H1 (cell line): ENCODE measurements around the gene ABCC10. TPM values are rescaled to one million over a fixed set of nuclear protein-coding genes. Genes with fewer than 3 reads are reported as not detected.

Experiments
- CTCF ChIA-PET: fragments of 300-600 bp; sonication (Branson Sonifier 250); formaldehyde crosslinking; loops from one replicate; lab custom pipeline; 2021; ENCODE audit not compliant: partially characterized antibody; lab: Charles Lee
- POLR2A ChIA-PET: fragments of 300-600 bp; sonication (Branson Sonifier 250); formaldehyde crosslinking; loops from one replicate; lab custom pipeline; 2021; ENCODE audit warnings: inconsistent platforms; ENCODE audit not compliant: partially characterized antibody; lab: Charles Lee
- DNase-seq, 2 experiments: peaks; one replicate each; pipeline versions ENCODE4 v3.0.0 to v3.0.0-alpha.2; 2010 to 2022; ENCODE audit warnings: low spot score in 2 of 2, low read depth in 1 of 2, mixed read lengths in 1 of 2
- FAIRE-seq: peaks from 2 replicates; lab custom pipeline; 2011; peaks lifted over from hg19 to GRCh38; lab: Jason Lieb, UNC
- H2AFZ ChIP-seq: 2 replicates; pipeline ENCODE4 v1.8.1; 2012; ENCODE audit warnings: low read length, inconsistent platforms
- H2AK5ac ChIP-seq: 2 replicates; pipeline ENCODE4 v1.6.1; 2013; ENCODE audit warnings: low read depth, low read length
- H2BK120ac ChIP-seq: replicated peaks from 2 replicates; pipeline ENCODE3; 2013; ENCODE audit warnings: low read depth, low read length, inconsistent platforms
- H2BK12ac ChIP-seq: 2 replicates; pipeline ENCODE4 v1.6.1; 2013; ENCODE audit warnings: low read depth, low read length
- H2BK15ac ChIP-seq: 2 replicates; pipeline ENCODE4 v1.6.1; 2013; ENCODE audit warnings: low read length
- H2BK20ac ChIP-seq: 2 replicates; pipeline ENCODE4 v1.6.1; 2013; ENCODE audit warnings: low read length
- H2BK5ac ChIP-seq: 2 replicates; pipeline ENCODE4 v1.6.1; 2013; ENCODE audit warnings: low read depth, low read length
- H3K14ac ChIP-seq: 2 replicates; pipeline ENCODE4 v1.6.1; 2013; ENCODE audit warnings: inconsistent platforms; ENCODE audit not compliant: insufficient read length
- H3K18ac ChIP-seq: 2 replicates; pipeline ENCODE4 v1.6.1; 2013; ENCODE audit warnings: low read length; ENCODE audit errors: extremely low read depth
- H3K23ac ChIP-seq: 2 replicates; pipeline ENCODE4 v1.6.1; 2013; ENCODE audit warnings: inconsistent platforms; ENCODE audit not compliant: insufficient read length
- H3K23me2 ChIP-seq: 2 replicates; pipeline ENCODE4 v1.6.1; 2013; ENCODE audit warnings: low read depth, low read length
- H3K27ac ChIP-seq: 2 replicates; pipeline ENCODE4 v1.6.1; 2011; ENCODE audit warnings: low read depth, low read length, inconsistent platforms
- H3K27me3 ChIP-seq, 4 experiments: replicated peaks in 1 of 4; 1 replicate in 1 of 4; 2 replicates in 3 of 4; pipeline versions ENCODE4 v1.6.1 to v1.8.1; 2011 to 2013; ENCODE audit warnings: low read length in 3 of 4, mild to moderate bottlenecking in 3 of 4, inconsistent platforms in 2 of 4, mixed read lengths in 2 of 4, moderate library complexity in 1 of 4; ENCODE audit not compliant: control insufficient read depth in 3 of 4, insufficient read depth in 3 of 4; ENCODE audit errors: extremely low read depth in 1 of 4
- H3K36me3 ChIP-seq, 4 experiments: 2 replicates each; pipeline versions ENCODE4 v1.6.1 to v1.8.1; 2011 to 2013; ENCODE audit warnings: mild to moderate bottlenecking in 4 of 4, low read length in 3 of 4, moderate library complexity in 2 of 4, control low read depth in 1 of 4, inconsistent platforms in 1 of 4; ENCODE audit not compliant: insufficient read depth in 4 of 4, control insufficient read depth in 2 of 4
- H3K4ac ChIP-seq: replicated peaks from 2 replicates; pipeline ENCODE3; 2013; ENCODE audit warnings: low read length, low read depth, mixed read lengths, inconsistent platforms; ENCODE audit not compliant: insufficient read length
- H3K4me1 ChIP-seq, 4 experiments: replicated peaks in 1 of 4; 1 replicate in 1 of 4; 2 replicates in 3 of 4; pipeline versions ENCODE4 v1.6.1 to v1.8.1; 2011 to 2013; ENCODE audit warnings: low read length in 3 of 4, inconsistent platforms in 2 of 4, mixed read lengths in 1 of 4; ENCODE audit not compliant: insufficient read depth in 4 of 4, control insufficient read depth in 3 of 4
- H3K4me2 ChIP-seq, 2 experiments: 2 replicates each; pipeline versions ENCODE4 v1.6.1 to v1.8.1; 2011 to 2013; ENCODE audit warnings: low read depth in 2 of 2, low read length in 2 of 2, control low read depth in 1 of 2, inconsistent platforms in 1 of 2, mild to moderate bottlenecking in 1 of 2; ENCODE audit not compliant: insufficient read depth in 1 of 2
- H3K4me3 ChIP-seq, 4 experiments: fragments of 200-600, 300-600 bp in 1 of 4; sonication (generic), shearing (Covaris generic), sonication (Bioruptor Twin) in 1 of 4; 2 replicates each; pipeline versions ENCODE4 v1.5.1 to v1.8.1; 2011 to 2016; ENCODE audit warnings: low read length in 4 of 4, low read depth in 3 of 4, control low read depth in 2 of 4, inconsistent platforms in 2 of 4, mild to moderate bottlenecking in 2 of 4, mixed read lengths in 1 of 4, moderate library complexity in 1 of 4; ENCODE audit not compliant: insufficient read depth in 2 of 4; ENCODE audit errors: extremely low read depth in 1 of 4
- H3K56ac ChIP-seq: replicated peaks from 2 replicates; pipeline ENCODE3; 2013; ENCODE audit warnings: low read depth, mild to moderate bottlenecking, mixed read lengths, low read length, inconsistent platforms; ENCODE audit not compliant: insufficient read length
- H3K79me1 ChIP-seq: 2 replicates; pipeline ENCODE4 v1.6.1; 2013; ENCODE audit warnings: low read depth, low read length, control low read depth
- H3K79me2 ChIP-seq, 2 experiments: 2 replicates each; pipeline versions ENCODE4 v1.6.1 to v1.8.1; 2012 to 2013; ENCODE audit warnings: low read length in 2 of 2, mild to moderate bottlenecking in 2 of 2, inconsistent platforms in 1 of 2; ENCODE audit not compliant: insufficient read depth in 2 of 2, control insufficient read depth in 1 of 2
- H3K9ac ChIP-seq, 4 experiments: replicated peaks in 1 of 4; 1 replicate in 1 of 4; 2 replicates in 3 of 4; pipeline versions ENCODE4 v1.6.1 to v1.8.1; 2011 to 2013; ENCODE audit warnings: low read depth in 3 of 4, low read length in 3 of 4, control low read depth in 2 of 4, mild to moderate bottlenecking in 2 of 4, moderate library complexity in 2 of 4, inconsistent platforms in 1 of 4; ENCODE audit errors: extremely low read depth in 1 of 4
- H3K9me3 ChIP-seq, 2 experiments: 2 replicates each; pipeline versions ENCODE4 v1.6.1 to v1.8.1; 2012 to 2013; ENCODE audit warnings: mild to moderate bottlenecking in 2 of 2, moderate library complexity in 2 of 2, control low read depth in 1 of 2, inconsistent platforms in 1 of 2, low read depth in 1 of 2, low read length in 1 of 2, mixed read lengths in 1 of 2; ENCODE audit not compliant: insufficient read depth in 2 of 2
- H4K20me1 ChIP-seq, 2 experiments: replicated peaks in 1 of 2; 2 replicates each; pipeline versions ENCODE3 to v1.8.1; 2011 to 2013; ENCODE audit warnings: inconsistent platforms in 2 of 2, low read length in 2 of 2, mild to moderate bottlenecking in 1 of 2; ENCODE audit not compliant: insufficient read depth in 2 of 2, control insufficient read depth in 1 of 2
- H4K5ac ChIP-seq: 2 replicates; pipeline ENCODE4 v1.6.1; 2013; ENCODE audit warnings: low read length, low read depth, mixed read lengths, inconsistent platforms; ENCODE audit not compliant: insufficient read length
- H4K8ac ChIP-seq: 2 replicates; pipeline ENCODE4 v1.8.0; 2013; ENCODE audit warnings: mild to moderate bottlenecking, moderate library complexity, low read length, inconsistent platforms; ENCODE audit not compliant: insufficient read depth; ENCODE audit errors: extremely low read depth
- H4K91ac ChIP-seq: replicated peaks from 2 replicates; pipeline ENCODE3; 2013; ENCODE audit warnings: low read length, mixed read lengths, inconsistent platforms; ENCODE audit not compliant: insufficient read length
- ATF2 ChIP-seq: IDR thresholded peaks from 2 replicates; pipeline ENCODE4 v1.6.1; 2012; ENCODE audit warnings: low read length, inconsistent platforms
- ATF3 ChIP-seq: IDR thresholded peaks from 2 replicates; pipeline ENCODE4 v1.6.1; 2011; ENCODE audit warnings: low read depth, mild to moderate bottlenecking, low read length; ENCODE audit not compliant: insufficient read depth
- CEBPB ChIP-seq: IDR thresholded peaks from 2 replicates; pipeline ENCODE4 v1.6.1; 2012; ENCODE audit warnings: low read depth, low read length
- EGR1 ChIP-seq: IDR thresholded peaks from 2 replicates; pipeline ENCODE4 v1.6.1; 2011; ENCODE audit warnings: low read depth, low read length, borderline replicate concordance
- JUND ChIP-seq: IDR thresholded peaks from 2 replicates; pipeline ENCODE4 v1.6.1; 2011; ENCODE audit warnings: mild to moderate bottlenecking, improper control_type of control experiment, low read length
- NANOG ChIP-seq: IDR thresholded peaks from 2 replicates; pipeline ENCODE4 v1.6.1; 2011; ENCODE audit warnings: low read length, low read depth, mild to moderate bottlenecking, inconsistent platforms; ENCODE audit not compliant: insufficient read depth, poor library complexity, severe bottlenecking
- POLR2A ChIP-seq, 2 experiments: IDR thresholded peaks; 1 replicate in 1 of 2; 2 replicates in 1 of 2; pipeline ENCODE4 v1.6.1; 2011; ENCODE audit warnings: low read depth in 2 of 2, low read length in 2 of 2, mild to moderate bottlenecking in 2 of 2; ENCODE audit errors: control extremely low read depth in 1 of 2
- RXRA ChIP-seq: IDR thresholded peaks from 2 replicates; pipeline ENCODE4 v1.6.1; 2011; ENCODE audit warnings: low read depth, mild to moderate bottlenecking, low read length, moderate library complexity; ENCODE audit not compliant: insufficient read depth
- SP2 ChIP-seq: IDR thresholded peaks from 2 replicates; pipeline ENCODE4 v1.6.1; 2012; ENCODE audit warnings: mild to moderate bottlenecking, low read length, inconsistent platforms
- TCF12 ChIP-seq: IDR thresholded peaks from 2 replicates; pipeline ENCODE4 v1.6.1; 2011; ENCODE audit warnings: low read depth, mild to moderate bottlenecking, low read length
- TEAD4 ChIP-seq: IDR thresholded peaks from 2 replicates; pipeline ENCODE4 v1.6.1; 2012; ENCODE audit warnings: low read depth, low read length, inconsistent platforms, mixed read lengths
- ZNF274 ChIP-seq: IDR thresholded peaks from 2 replicates; pipeline ENCODE4 v1.7.0; 2012; ENCODE audit warnings: low read length, borderline replicate concordance; ENCODE audit errors: extremely low read depth
- WGBS, 2 experiments: shearing (Covaris generic) in 1 of 2; methylation state at CpG; one replicate each; pipeline versions ENCODE4 v1.1.6 to v1.1.7; 2013 to 2015; ENCODE audit warnings: low lambda C conversion rate in 2 of 2, mixed read lengths in 2 of 2, inconsistent platforms in 1 of 2, low coverage in 1 of 2, missing lambda C conversion rate in 1 of 2; ENCODE audit not compliant: insufficient replicate concordance in 2 of 2, insufficient coverage in 1 of 2, insufficient read length in 1 of 2; ENCODE audit errors: extremely low coverage in 1 of 2, missing lambda C conversion rate in 1 of 2; 5-methylcytosine and 5-hydroxymethylcytosine counted together
- polyA plus RNA-seq, 7 experiments: library from polyadenylated mRNA; depleted of rRNA in 3 of 7; stranded (reverse) in 5 of 7; unstranded in 2 of 7; fragments of >200 nt in 5 of 7; fragments of 200-250 nt in 2 of 7; gene quantifications; 1 replicate in 5 of 7; 2 replicates in 1 of 7; 4 replicates in 1 of 7; pipeline versions ENCODE4 v1.2.1 to v1.2.3, GENCODE V29; 2011 to 2013; ENCODE audit warnings: missing spikeins in 2 of 7, mixed read lengths in 2 of 7
- total RNA-seq: library from RNA; stranded (reverse); fragmentation: NEBNext Ultra II Directional; extraction: Animal tissue kit (Norgen Biotek cat#: 25700); gene quantifications from 2 replicates; pipeline ENCODE4 v1.2.1, GENCODE V29; 2021

Gene ABCC10
- total and polyA plus RNA-seq, 2 of the 8 experiments (the other 6 are each of a cell fraction or from before 2014, with no cell fraction given): 15.5 to 24.6 TPM

GRCh38 chr6:43433148-43433547, 5.8 kb downstream of the ABCC10 start:
- Histone ChIP-seq H3K4ac (no peak overlapping the region), H2BK15ac (no peak overlapping the region), H4K20me1 (peaks cover 0 to 2% of the 10 kb centered on the region in 2 experiments), H2BK5ac (no peak overlapping the region), H3K9me3 (no peaks in the 10 kb centered on the region), H4K5ac (no peak overlapping the region), H3K4me3 (no peak overlapping the region), H2AK5ac (no peak overlapping the region), H3K36me3 (peaks cover 0 to 11% (median 0%) of the 10 kb centered on the region in 4 experiments; a peak in 4 of 8 replicates), H3K27ac (no peak overlapping the region), H3K9ac (no peak overlapping the region), H2AFZ (no peak overlapping the region), H4K8ac (no peak overlapping the region), H3K23me2 (peaks cover 4% of the 10 kb centered on the region; the same call in 1 of the 2 replicates), H2BK12ac (no peak overlapping the region), H3K56ac (no peak overlapping the region), H3K79me1 (no peaks in the 10 kb centered on the region; the same call in 1 of the 2 replicates), H2BK20ac (no peak overlapping the region), H2BK120ac (no peak overlapping the region), H3K27me3 (no peaks in the 10 kb centered on the region), H4K91ac (no peak overlapping the region), H3K14ac (no peak overlapping the region), H3K4me1 (peaks cover 0 to 6% (median 2%) of the 10 kb centered on the region in 4 experiments; a peak in 3 of 7 replicates), H3K18ac (no peak overlapping the region), H3K23ac (no peak overlapping the region), H3K4me2 (no peak overlapping the region), H3K79me2 (peaks cover 0 to 8% of the 10 kb centered on the region in 2 experiments; a peak in 1 of 4 replicates)
- DNase-seq (no peak), FAIRE-seq (no peak)
- 89% methylated on average over 8 of the region's 8 CpGs; no CpG with 5 or more reads in 1 of the 2 experiments for WGBS, 2 experiments
- ChIA-PET CTCF (interaction anchor here (0.9 to 6.7 kb wide), 7 partner anchors 22 to 152 kb away, joined by 3 to 46 read pairs (median 6); partner anchors contain the start of gene DLK2), POLR2A (interaction anchor here (0.9 to 2.3 kb wide), 3 partner anchors 11 to 15 kb away, joined by 3 to 11 read pairs (median 6); no protein-coding TSS in a partner anchor)
- TF ChIP-seq TCF12 (no peak), JUND (no peak), ATF2 (no peak), ATF3 (no peak), TEAD4 (no peak), EGR1 (no peak), RXRA (no peak), NANOG (no peak), ZNF274 (no peak), CEBPB (no peak), SP2 (no peak), POLR2A (IDR thresholded peaks at IDR 0.05; ENCODE audit: control extremely low read depth in 1 of 2, low read depth in 2 of 2, low read length in 2 of 2) (no peak)
